Activated CD4-positive, CD25-positive, alpha-beta regulatory T cell treated with anti-CD3 and anti-CD28 coated beads, Interleukin-2, amount 50 U/mL, for 16 hours (primary cell): ENCODE measurements around the gene RPS6KL1.

Experiments used
- DNase-seq: peaks from one replicate; pipeline ENCODE4 v3.0.0-alpha.2; 2020; ENCODE audit warnings: low read depth, low spot score

Gene RPS6KL1, protein sequence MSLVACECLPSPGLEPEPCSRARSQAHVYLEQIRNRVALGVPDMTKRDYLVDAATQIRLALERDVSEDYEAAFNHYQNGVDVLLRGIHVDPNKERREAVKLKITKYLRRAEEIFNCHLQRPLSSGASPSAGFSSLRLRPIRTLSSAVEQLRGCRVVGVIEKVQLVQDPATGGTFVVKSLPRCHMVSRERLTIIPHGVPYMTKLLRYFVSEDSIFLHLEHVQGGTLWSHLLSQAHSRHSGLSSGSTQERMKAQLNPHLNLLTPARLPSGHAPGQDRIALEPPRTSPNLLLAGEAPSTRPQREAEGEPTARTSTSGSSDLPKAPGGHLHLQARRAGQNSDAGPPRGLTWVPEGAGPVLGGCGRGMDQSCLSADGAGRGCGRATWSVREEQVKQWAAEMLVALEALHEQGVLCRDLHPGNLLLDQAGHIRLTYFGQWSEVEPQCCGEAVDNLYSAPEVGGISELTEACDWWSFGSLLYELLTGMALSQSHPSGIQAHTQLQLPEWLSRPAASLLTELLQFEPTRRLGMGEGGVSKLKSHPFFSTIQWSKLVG

DNA sequence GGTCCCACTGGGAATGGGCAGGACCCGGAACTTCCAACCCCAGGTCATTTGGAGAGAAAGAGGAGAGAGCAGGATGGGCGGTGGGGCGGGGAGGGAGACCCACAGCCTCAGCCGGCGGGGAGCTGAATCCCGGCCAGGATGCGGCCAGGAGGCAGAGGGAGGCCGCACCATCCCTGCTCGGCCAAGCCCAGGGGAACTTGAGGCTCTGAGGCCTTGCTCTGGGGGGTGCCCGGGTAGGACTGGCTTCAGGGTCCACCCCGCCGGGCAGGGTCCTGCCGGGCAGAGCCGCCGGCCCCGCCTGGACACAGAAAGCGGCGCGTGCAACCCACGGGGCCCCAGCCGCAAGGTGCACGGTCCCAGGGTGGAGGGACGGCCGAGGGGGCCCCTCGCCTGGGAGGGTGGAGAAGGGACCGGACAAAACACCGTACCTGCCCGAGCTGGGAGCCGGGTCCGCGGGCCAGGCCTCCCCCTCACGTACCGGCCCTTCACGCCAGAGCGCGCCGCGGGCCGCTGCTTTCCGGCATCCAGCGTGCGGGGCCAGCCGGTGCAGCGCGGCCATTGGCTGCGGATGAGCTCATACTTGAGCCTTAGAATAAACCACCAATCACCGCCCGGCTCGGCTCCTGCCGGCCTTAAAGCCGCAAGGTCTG, at the start of gene RPS6KL1:
Gene RPS6KL1 (minus strand): TSS at position 509 of the 650 bp plus-strand sequence. CDS start 1,719 bp downstream, outside the sequence.
- DNase-seq, result peak; percentile 28

DNA sequence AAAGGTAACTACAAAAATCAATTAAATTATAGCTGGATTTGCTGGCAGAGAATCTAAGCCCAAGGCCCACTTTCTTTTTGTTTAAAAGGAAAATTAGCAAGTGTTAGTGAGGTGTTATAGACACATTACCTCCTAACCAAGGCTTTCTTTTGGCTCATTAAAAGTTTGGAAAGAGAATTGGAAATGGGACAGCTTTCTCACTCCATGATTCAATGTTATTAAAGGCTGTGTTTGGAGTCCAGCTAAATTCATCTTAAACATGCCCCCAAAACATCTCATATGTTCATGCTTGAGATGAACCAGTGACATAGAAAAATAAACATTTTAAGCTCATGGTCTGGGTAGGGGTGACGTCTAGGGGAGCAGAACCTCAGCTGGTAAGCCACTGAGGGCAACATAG, 45.8 kb upstream of the RPS6KL1 start:
- DNase-seq, result no peak

DNA sequence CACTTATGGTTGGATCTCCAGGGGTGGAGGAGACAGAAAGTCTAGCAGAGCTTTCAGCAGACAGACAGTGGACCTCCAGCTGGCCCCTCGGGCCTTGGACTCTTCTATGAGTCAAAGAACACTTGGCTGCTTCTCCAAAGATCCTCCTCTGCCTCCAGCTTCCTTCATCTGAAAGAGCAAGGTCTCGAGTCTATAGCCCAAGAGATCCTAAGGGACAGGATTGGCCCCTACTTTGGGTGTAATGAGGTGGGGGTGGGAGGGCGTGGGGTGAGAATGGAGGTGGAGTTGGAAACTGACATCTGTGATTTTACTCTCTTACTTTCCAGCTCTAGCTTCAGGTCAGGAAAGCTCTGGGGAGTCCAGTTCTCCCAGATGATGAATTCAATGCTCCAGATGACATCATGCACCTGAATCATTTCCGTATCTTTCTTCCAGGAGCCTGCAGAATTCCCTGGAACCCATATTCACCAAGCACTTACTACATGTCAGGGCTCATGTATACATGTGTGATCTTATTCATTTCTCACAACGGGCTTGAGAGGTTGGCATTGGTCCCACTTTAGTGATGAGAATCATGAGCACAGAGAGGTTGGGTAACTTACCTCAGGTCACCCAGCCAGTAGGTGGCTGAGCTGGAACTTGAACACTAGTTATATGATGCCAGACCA, 42.6 kb upstream of the RPS6KL1 start:
- DNase-seq, result no peak

DNA sequence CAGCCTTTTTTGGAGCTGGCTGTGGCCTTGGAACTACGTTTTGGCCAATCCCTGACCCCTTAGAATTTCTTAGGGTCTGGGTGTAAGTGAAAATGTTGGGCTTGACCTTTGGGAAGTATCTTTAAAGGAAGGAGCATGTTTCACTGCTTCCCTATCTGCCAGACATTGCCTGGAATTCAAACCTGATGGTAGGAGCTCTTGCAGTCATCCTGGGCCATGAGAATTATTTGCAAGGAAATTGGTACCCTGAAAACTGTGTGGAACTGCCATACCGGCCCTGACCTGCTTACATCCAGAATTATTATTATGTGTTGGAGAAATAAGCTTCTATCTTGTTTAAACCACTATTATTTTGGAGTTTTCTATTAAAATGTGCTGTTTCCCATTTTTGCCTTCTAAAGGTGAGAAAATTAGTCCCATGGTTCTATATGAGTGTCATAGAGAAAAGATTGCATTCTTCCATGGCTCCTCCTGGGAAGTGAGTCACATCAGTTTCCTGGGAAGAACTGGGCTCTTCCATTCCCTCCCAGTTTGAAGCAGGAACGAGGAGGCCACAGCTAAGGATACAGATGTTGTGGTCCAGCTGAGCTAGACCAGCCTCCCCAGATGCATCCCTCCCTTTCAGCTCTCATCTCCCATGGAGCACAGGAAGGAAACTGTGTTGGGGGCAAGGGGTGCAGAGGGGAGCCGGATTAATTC, 41.9 kb upstream of the RPS6KL1 start:
- DNase-seq, result no peak

DNA sequence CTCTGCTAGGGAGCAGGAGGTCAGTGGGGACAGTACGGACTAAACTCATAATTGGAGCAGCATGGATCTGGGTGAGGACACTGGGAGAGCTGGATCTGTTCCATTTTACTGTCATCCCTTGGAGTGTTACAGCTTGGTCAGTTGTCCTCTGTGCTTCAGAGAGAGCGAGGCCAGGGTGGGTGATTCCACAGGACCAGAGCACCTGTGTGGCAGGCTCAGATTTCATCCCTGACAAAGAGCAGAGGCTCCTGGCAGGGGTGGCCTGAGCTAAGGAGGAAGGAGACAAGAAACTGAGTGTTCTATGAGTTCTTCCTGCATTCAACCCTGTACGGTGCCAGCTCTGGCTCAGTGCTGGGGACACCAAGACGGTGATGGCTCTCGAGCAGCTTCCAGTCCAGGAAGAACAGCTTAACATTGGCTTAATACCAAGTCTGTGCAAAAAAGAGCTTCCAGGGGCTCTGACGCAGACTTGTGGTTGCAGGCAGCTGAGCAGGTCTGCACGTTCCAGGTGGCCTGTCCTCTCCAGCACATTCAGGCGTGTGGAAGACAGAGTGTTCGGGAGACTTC, 40.7 kb upstream of the RPS6KL1 start:
- DNase-seq, result no peak

DNA sequence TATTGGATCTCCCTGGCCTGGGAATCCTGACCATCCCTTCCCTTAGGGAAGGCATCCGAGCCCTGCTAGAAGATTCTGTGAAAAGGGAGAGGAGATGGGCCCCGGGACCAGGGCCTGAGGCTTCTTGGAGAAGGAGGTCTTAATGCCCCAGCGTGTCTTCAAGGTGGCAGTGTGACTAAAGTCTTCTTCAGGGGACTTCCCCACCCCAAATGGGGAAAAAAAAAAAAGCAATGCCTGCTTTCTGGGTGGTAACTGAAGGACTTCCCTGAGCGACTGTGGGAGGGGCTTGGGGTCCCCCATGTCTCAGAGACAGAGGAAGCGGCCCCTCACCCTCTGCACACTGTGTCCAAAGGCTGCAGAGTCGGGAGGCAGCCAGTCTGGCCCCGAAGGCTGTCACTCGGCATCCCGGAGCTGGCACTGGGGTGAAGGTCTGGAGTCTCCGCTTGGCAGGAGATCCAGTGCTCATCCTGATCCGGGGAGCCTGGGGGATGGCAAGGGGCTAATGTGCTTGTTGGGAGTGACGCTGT, 40.2 kb upstream of the RPS6KL1 start:
- DNase-seq, result no peak

DNA sequence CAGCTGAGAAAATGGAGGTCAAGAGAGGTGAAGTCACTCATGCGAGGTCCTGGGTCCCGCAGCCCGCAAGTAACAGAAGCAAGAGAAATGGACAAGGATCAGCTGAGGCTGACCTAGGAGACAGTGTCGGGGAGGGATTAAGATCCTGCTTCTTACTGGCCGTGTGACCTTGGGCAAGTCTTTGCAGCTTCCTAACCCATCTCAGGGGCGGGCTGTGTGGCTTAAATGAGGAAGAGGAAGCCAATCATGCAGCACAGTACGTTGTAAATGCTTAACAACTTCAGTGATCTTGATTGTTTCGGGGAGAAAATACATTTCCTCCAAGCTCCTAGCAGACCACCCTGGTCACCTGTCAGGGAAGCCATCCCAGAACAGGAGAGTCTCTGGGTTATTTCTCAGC, 39.4 kb upstream of the RPS6KL1 start:
- DNase-seq, result no peak

DNA sequence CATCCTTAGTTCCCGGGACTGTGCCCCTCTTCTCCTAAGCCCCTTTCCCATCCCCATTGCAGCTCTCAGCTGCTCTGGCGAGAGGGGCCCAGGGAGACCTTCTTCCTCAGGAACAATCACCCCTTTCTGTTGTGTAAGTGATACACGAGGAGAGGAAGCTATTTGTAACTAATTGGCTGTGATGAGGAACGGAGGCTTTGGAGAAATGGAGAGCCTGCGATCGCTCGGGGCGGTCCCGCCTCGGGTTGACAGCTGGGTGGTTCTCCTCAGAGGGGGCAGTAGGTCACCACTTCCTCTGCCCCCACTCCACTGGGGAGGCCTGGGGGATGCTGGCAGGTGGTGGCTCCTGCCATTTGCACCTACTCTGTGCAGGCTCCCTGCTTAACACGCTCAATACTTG, 39.0 kb upstream of the RPS6KL1 start:
- no peak for DNase-seq

DNA sequence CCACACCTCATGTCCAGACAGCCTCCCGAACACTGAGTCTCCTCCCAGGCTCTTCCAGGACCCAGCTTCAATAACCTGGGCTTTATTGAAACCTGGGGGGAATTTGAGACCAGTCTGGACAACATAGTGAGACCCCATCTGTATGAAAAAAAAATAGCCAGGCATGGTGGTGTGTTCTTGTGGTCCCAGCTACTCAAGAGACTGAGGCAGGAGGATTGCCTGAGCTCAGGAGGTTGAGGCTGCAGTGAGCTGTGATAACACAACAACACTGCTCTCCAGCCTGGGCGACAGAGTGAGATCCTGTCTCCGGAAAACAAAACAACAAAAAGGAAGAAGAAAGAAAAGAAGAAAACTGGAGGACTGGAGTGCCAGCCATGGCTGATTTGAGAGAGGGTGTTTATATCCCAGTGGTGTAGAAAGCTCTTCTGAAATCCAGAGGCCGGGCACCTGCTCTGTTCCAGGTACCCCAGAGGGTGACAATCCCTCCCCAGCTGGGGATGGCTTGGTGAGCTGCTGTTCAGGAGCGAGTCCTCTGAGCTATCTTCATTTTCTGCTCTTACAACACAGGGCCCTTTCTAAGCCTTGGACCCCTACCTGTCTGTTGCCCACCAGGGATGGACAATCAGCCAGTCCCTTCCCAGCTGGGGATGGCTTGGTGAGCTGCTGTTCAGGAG, 38.3 kb upstream of the RPS6KL1 start:
- no peak for DNase-seq

DNA sequence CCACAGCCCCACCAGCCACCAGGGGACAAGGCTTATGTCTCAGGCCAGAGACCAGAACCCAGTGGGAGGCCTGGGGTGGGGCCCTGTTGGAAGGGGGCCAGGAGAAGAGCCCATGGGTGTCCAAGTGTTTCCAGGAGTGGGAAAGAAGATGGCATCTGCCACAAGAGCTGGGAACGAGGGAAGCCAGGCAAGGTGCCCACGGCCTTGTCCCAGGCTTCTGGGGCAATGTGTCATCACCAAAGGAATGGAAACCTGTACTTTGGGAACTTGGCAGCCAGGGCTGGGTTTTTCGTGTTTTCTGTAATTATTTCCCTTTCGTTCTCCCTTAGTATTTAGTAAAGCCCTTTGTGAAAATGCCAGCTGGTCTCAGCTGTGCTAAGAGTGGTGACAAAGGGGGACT, 37.7 kb upstream of the RPS6KL1 start:
- DNase-seq, result no peak

DNA sequence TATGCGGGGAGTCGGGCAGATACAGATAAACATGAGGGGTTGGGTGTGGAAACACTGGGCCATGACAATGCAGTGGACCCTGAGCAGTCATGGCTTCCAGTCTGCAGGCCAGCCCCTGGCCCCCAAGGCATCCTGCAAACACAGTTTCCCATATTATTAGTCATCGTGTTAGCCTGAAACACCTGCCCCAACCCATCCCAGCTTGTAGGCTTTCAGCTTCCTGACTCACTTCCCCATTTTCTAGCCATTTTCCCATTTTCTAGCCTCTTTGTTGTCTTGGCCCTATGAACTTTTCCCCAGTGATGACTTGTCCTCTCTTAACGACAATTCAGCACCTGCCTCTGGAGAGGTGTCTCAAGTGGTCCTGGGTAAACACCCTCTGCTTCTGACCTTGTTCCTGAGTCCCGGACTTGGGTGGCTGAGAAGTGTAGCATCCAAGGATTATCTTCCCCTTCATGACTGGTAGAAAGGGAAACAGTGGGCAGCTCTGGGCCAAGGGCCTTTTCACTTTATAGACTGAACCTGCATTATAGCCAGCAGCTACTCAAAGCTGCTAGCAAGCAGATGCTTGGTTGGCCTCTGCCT, 36.6 kb upstream of the RPS6KL1 start:
- no peak for DNase-seq

DNA sequence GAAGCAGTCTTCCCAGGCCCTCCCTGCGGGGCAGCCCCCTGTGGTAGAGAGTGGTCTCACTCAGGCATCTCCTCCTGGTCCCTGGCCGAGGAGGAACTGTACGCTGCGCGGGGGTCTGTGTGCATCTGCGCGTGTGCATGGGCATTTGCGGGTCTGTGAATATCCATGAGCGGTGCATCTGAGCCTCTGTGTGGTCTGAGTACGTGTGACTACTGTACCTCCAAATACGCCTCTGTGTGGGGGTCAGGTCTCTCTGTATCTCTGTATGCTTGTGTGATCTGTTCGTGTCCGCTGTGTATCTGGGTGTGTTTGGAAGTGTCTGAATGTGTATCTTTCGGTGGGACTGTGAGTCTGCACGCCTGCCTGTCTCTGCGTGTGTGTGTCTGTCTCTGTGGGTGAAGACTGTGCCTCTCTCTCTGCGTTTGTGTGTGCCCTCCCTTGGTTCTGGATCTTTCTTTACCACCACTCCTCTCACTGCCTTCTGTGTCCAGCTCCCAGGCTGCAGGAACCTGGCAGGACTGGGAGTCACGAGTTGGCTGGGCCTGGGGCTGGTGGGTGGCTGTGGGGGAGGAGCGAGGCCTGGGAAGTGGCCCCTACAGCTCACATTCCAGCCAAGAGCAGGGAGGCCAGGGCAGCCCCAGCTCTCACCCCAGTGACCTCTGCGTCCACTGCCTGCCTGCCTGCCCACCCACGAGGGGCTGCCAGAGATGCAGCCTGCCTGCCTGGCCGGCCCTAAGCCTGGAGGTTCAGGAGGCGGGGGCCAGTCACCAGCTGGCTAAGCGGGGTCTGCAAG, 33.4 kb upstream of the RPS6KL1 start:
- DNase-seq, result no peak

DNA sequence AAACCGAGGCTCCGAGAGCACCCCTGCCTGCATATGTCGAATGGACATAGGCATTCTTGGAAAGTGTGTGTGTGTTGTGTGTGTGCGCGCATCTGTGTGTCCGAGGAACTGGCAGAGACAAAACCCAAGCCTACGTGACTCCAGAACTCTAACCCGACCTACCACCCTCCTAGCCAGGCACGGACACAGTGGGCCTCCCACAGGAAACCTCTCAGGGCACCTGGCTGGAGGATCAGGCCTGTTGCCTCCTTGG, 32.9 kb upstream of the RPS6KL1 start:
- no peak for DNase-seq

DNA sequence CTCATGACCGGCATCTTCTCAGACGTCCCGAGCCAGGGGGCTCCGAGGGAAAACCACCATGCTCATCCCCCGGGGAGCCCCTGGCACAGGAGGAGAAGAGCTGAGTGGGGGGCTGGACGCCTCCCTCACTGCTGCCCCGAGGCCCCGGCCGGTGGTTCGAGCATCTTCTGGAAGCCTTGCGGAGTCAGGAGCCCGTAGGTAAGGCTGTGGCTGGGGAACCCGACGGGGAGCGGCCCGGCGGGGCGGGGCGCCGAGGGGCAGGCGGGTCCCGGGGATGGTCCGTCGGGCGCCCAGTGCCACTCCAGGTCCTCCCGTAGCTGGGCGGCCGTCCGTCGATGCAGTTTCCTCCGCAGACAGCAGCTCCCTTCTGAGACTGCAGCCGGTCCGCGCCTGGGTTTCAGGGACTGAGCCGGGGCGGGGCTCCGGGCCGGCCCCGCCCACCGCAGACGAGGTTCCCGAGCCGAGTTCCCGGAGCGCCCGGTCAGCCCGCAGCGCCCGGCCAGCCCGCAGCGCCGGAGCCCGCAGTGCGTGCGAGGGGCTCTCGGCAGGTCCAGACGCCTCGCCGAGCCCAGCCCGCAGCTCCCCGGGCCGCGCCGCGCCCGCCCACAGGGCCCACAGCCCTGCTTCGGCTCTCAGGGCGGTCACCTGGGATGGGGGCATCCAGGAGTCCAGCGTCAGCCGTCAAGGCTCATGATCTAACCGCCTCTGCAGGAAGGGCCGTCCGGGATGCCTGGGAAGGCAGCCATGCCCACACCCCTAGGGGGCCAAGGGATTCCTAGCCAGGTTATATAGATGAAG, 32.4 kb upstream of the RPS6KL1 start, which contains the start of gene PGF:
Gene PGF (minus strand): TSS at position 369 of the 798 bp plus-strand sequence. CDS start 355 bp downstream, at position 14.
- DNase-seq, result no peak

DNA sequence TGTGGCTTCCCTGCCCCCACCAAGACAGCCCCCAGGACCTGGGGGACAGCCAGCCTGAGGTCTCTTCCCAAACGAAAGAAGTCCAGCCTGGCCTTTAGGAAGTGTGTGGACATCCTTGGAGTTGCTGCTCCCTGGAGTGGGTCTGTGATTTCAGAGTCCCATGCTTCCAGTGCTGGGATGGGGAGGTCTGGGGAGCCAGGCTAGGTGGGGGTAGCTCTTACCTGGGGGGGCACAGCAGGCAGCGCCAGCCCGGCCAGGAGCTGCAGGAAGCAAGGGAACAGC, 31.8 kb upstream of the RPS6KL1 start:
- DNase-seq, result no peak

DNA sequence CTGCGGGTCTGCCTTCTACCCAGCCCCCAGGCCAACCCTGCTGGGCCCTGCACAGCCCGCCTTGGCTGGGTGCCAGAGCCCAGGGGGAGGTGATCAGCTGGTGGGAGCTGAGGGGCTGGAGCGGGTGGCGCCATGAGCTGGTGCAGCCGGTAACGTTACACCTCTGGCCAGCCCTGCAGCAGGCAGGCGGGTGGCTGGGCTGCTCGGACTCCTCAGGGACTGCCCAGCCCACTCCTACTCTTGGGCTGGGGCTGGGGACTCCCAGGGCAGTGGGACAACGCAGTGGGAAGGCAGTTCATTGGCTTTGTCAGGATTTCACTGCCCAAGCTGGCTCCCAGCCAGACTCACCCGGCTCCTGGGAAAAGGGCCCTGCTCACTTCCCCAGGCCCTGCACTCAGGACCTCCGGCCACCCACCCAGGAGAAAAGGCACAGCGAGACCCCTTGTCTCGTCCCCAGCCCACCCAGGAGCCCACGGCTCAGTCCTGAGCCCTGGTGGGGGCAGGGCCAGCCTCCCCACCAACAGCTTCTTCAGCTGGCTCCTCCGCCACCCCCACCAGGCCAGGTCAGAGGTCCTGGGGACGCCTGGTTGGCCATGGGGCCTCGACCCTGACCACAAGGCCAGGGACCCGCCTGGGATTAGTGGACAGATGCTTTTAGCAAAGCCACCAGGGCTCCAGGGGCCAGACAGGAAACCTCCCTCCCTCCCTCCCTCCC, 31.3 kb upstream of the RPS6KL1 start:
- DNase-seq, result no peak

DNA sequence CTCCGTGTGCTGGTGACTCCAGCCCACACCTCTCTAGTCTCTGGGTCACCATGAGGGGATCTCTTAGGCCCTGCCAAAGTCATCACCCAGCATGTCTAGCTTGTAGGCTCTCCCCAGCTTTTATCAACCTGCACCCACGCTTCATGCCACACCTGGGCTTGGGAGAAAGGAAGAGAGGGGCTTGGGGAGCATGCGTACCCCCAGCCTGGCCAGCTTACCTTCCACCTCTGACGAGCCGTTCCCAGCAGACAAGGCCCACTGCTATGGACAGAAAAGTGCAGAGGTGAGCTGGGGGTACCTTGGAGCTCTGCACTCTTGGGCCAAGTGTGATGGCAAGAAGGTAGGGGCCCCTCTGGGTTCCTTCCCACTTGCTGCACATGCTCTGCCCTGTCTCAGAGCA, 30.6 kb upstream of the RPS6KL1 start:
- no peak for DNase-seq
